H1 (cell line): Measurements from ENCODE around the gene UVSSA. TPM values are rescaled to one million over a fixed set of nuclear protein-coding genes. Genes with fewer than 3 reads are reported as not detected.

ENCODE experiments used
- JUN ChIP-seq: IDR thresholded peaks from 2 replicates; pipeline ENCODE4 v1.6.1; 2011; ENCODE audit warnings: low read depth, mild to moderate bottlenecking, improper control_type of control experiment, low read length
- KDM4A ChIP-seq: IDR thresholded peaks from one replicate; pipeline ENCODE4 v1.7.1; 2012; ENCODE audit warnings: low read depth, mild to moderate bottlenecking, moderate library complexity, low read length, inconsistent platforms; ENCODE audit not compliant: severe bottlenecking
- NRF1 ChIP-seq: IDR thresholded peaks from 2 replicates; pipeline ENCODE4 v1.6.1; 2011; ENCODE audit warnings: mild to moderate bottlenecking, low read depth, low read length, improper control_type of control experiment
- PHF8 ChIP-seq: fragments of 200-600 bp; sonication (generic); conservative IDR thresholded peaks from 2 replicates; pipeline ENCODE4 v1.7.1; 2012; ENCODE audit warnings: low read depth, mild to moderate bottlenecking, inconsistent platforms, low read length, moderate library complexity
- SP1 ChIP-seq: IDR thresholded peaks from 2 replicates; pipeline ENCODE4 v1.6.1; 2011; ENCODE audit warnings: low read depth, low read length
- SP2 ChIP-seq: IDR thresholded peaks from 2 replicates; pipeline ENCODE4 v1.6.1; 2012; ENCODE audit warnings: mild to moderate bottlenecking, low read length, inconsistent platforms
- polyA plus RNA-seq, 7 experiments: library from polyadenylated mRNA; depleted of rRNA in 3 of 7; stranded (reverse) in 5 of 7; unstranded in 2 of 7; fragments of >200 nt in 5 of 7; fragments of 200-250 nt in 2 of 7; gene quantifications; 1 replicate in 5 of 7; 2 replicates in 1 of 7; 4 replicates in 1 of 7; pipeline versions ENCODE4 v1.2.1 to v1.2.3, GENCODE V29; 2011 to 2013; ENCODE audit warnings: missing spikeins in 2 of 7, mixed read lengths in 2 of 7
- total RNA-seq: library from RNA; stranded (reverse); fragmentation: NEBNext Ultra II Directional; extraction: Animal tissue kit (Norgen Biotek cat#: 25700); gene quantifications from 2 replicates; pipeline ENCODE4 v1.2.1, GENCODE V29; 2021

The UVSSA gene
- total and polyA plus RNA-seq, 2 of the 8 experiments (the other 6 are each of a cell fraction or from before 2014, with no cell fraction given) = 14.5 to 19.4 TPM

DNA sequence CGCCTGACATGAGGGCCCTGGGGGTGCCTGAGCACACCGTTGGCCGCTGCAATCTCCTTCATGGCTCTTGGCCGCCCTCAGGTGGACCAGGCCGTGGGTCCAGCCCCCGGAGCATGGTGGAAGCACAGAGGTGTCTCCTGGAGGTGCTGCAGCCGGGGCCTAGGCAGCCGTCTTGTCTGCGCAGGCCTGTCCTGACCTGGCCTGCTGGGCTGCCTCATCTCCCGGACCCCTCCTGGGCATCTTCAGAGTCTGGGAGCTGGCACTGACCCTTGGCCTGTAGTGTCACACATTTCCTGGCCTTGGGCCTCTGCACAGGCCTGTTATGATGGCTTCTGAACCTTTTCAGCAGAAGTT is 20.9 kb downstream of the UVSSA start (continued):
- TF ChIP-seq SP2 = no peak
- no peak for TF ChIP-seq PHF8
- TF ChIP-seq KDM4A = no peak
- no peak for TF ChIP-seq NRF1
- TF ChIP-seq SP1 = no peak
- no peak for TF ChIP-seq JUN
